ENCODE results near the gene OLAH. TPM values are rescaled to one million over a fixed set of nuclear protein-coding genes. Genes with fewer than 3 reads are reported as not detected.

Gene OLAH
- total RNA-seq, 4 donors from 2014 or later: 0.26 to 5.6 (median 5.3) TPM; not detected in 1

DNA sequence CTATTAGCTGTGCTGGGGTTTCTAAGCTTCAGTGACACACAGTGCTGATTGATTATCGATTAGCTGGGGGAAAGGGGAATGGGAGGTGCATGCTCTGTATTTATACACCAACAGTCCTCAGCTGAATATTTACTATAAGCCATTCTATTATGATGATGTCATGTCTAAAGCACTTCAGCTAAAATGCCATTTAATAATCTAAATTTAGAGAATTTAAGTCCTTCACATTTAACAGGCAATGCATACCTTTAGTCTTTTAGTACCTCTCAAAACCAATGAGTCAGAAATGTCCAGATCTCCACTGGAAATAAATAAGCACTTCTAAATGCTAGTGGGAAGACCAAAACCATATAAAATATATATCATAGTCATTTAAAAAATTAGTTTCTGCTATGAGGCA lies 78.0 kb downstream of the OLAH start:
- DNase-seq (ENCODE audit: low spot score in 2 of 2): no peak
- no peak overlapping the region for H3K27ac ChIP-seq
- H3K4me1 ChIP-seq: no peaks in the 10 kb centered on the region
- no peaks in the 10 kb centered on the region for H3K9me3 ChIP-seq
- WGBS: 100% methylated on average over 1 of the region's 1 CpG
- H3K36me3 ChIP-seq: peaks cover 61% of the 10 kb centered on the region
- no peak overlapping the region for H3K4me3 ChIP-seq
- H3K27me3 ChIP-seq: no peaks in the 10 kb centered on the region
- TF ChIP-seq POLR2A (IDR thresholded peaks at IDR 0.05) (no peak), POLR2AphosphoS5 (IDR thresholded peaks at IDR 0.05) (no peak), EP300 (IDR thresholded peaks at IDR 0.05) (no peak)
- TF ChIP-seq, protein P1, sequence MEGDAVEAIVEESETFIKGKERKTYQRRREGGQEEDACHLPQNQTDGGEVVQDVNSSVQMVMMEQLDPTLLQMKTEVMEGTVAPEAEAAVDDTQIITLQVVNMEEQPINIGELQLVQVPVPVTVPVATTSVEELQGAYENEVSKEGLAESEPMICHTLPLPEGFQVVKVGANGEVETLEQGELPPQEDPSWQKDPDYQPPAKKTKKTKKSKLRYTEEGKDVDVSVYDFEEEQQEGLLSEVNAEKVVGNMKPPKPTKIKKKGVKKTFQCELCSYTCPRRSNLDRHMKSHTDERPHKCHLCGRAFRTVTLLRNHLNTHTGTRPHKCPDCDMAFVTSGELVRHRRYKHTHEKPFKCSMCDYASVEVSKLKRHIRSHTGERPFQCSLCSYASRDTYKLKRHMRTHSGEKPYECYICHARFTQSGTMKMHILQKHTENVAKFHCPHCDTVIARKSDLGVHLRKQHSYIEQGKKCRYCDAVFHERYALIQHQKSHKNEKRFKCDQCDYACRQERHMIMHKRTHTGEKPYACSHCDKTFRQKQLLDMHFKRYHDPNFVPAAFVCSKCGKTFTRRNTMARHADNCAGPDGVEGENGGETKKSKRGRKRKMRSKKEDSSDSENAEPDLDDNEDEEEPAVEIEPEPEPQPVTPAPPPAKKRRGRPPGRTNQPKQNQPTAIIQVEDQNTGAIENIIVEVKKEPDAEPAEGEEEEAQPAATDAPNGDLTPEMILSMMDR (IDR thresholded peaks at IDR 0.05): no peak

DNA sequence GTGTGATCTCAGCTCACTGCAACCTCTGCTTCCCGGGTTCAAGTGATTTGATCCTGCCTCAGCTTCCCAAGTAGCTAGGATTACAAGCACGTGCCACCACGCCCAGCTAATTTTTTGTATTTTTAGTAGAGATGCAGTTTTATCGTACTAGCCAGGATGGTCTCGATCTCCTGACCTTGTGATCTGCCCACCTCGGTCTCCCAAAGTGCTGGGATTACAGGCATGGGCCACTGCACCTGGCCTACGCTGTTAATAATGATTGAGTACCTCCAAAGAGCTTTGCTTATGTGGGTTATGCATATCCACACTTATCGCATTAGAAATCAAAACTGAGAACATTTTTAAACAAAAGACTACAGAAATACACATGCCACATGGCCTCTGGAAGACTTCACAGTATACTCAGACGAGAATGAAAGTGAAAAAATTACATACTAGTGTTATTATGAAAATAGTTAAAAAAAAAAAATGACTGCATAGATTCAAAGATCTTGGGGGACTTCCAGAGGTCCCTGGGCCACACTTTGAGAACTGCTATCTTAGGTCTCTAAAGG lies 78.8 kb downstream of the OLAH start:
- DNase-seq (ENCODE audit: low spot score in 2 of 2): no peak
- H3K36me3 ChIP-seq: peaks cover 61% of the 10 kb centered on the region
- H3K27ac ChIP-seq: no peak overlapping the region
- no peaks in the 10 kb centered on the region for H3K27me3 ChIP-seq
- no peaks in the 10 kb centered on the region for H3K4me1 ChIP-seq
- WGBS: 92% methylated on average over 9 of the region's 9 CpGs
- H3K4me3 ChIP-seq: no peak overlapping the region
- no peaks in the 10 kb centered on the region for H3K9me3 ChIP-seq
- TF ChIP-seq POLR2AphosphoS5 (IDR thresholded peaks at IDR 0.05): no peak
- no peak for TF ChIP-seq POLR2A (IDR thresholded peaks at IDR 0.05)
- TF ChIP-seq, protein P1 (IDR thresholded peaks at IDR 0.05): no peak
- no peak for TF ChIP-seq EP300 (IDR thresholded peaks at IDR 0.05)

Other genes with a start within 250 kb of the OLAH start
- 1 to 10 TPM; 2.3 to 5.3 (median 4.3) TPM for gene CDNF, start 205.9 kb upstream of the OLAH start, total RNA-seq
- gene HSPA14, start 205.6 kb upstream of the OLAH start, total RNA-seq: 10 to 100 TPM in 1 of 4 donors, 1 to 10 TPM in 3; 6.6 to 11.7 (median 7.4) TPM
- 10 to 100 TPM in 3 of 4 donors, 1 to 10 TPM in 1; 6.6 to 21.6 (median 13.9) TPM for gene MSANTD7, start 205.6 kb upstream of the OLAH start, total RNA-seq
- gene SUV39H2, start 165.1 kb upstream of the OLAH start, total RNA-seq: 10 to 100 TPM in 1 of 4 donors, 1 to 10 TPM in 3; 2.3 to 11.2 (median 5.9) TPM
- 10 to 100 TPM in 3 of 4 donors, 1 to 10 TPM in 1; 7.1 to 17.5 (median 13.0) TPM for gene DCLRE1C, start 89.8 kb upstream of the OLAH start, total RNA-seq
- not detected for gene MEIG1, start 84.6 kb upstream of the OLAH start, total RNA-seq
- not detected for gene ACBD7, start 44.8 kb downstream of the OLAH start, total RNA-seq
- 10 to 100 TPM; 11.8 to 21.1 (median 18.0) TPM for gene RPP38, start 53.4 kb downstream of the OLAH start, total RNA-seq
- gene NMT2, start 124.8 kb downstream of the OLAH start, total RNA-seq: 10 to 100 TPM; 14.1 to 25.5 (median 16.6) TPM

All from suprapubic skin (tissue), 4 donors.